KOPT-K1 (cell line): ENCODE results near the gene DDX39B.
"Not testable (repeated sequence)": the region's sequence is repeated elsewhere in the genome, so short reads cannot be mapped to it uniquely, and the experiment has no call there.

Experiments
- H3K27ac ChIP-seq: fragments of 200-600 bp; sonication (generic); 2 replicates; pipeline ENCODE4 v1.5.1; 2016; ENCODE audit warnings: antibody characterized with exemption, mild to moderate bottlenecking, low read depth, low read length; ENCODE audit not compliant: poor library complexity, severe bottlenecking
- H3K36me3 ChIP-seq: fragments of 200-600 bp; sonication (generic); 2 replicates; pipeline ENCODE4 v1.5.1; 2017; ENCODE audit warnings: antibody characterized with exemption, mild to moderate bottlenecking, low read length, moderate library complexity; ENCODE audit not compliant: insufficient read depth
- H3K9me3 ChIP-seq: fragments of 200-600 bp; sonication (generic); 2 replicates; pipeline ENCODE4 v1.5.1; 2017; ENCODE audit warnings: antibody characterized with exemption, low read length, mild to moderate bottlenecking; ENCODE audit not compliant: insufficient read depth, poor library complexity, severe bottlenecking

DDX39B gene

DNA sequence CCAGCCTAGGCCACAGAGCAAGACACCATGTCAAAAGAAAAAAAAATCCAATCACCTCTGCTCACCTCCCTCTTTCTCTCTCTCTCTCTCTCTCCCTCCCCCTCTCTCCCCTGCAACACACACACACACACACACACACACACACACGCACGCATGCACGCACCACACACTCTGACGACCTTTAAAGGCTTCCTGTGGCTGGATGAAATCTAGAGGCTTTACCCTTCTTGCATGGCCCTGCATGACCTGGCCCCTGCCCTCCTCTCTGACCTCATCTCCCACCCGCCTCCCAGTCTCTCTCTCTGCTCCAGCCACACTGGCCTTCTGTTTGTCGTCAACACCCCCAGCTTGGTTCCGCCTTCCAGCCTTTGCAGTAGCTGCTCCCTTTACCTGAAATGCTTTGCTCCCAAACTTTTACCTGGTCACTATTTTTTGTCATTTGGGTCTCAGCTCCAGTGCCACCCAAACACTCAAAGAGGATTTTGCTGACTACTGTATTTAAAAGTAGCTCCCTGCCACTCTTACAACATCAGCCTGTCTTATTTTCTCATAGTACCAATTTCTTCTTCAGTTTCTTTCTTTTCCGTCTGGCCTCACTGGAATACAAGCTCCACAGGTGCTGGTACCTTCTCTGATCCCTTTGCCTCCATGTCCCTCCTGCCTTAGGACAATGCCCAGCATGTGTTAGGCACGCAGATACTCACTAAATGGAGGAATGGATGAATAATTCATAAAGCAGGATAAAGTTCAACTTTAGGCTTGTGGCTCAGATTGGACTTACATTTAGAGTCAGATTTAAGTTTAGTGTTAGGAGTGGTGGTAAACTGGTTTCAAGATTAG, 25.9 kb upstream of the DDX39B start:
- Histone ChIP-seq H3K27ac (peak overlapping the region; percentile 50), H3K36me3 (no peaks in the 10 kb centered on the region), H3K9me3 (no peaks in the 10 kb centered on the region)

DNA sequence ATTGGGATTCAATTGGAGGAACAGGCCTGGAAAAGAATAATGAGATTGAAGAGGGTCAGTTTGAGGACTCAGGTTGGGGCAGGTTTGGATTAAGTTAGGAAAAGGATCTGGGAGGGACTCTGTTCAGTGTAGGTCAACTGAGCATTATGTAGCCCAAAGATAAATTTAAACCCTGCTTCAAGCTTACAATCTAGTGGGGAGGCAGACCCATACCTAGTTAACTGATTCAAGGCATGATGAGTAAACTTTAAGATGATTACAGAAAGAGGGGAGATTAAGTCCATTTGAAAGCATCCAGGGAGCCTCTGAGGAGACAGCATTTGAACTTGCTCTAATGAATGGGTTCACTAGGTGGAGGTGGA, 18.9 kb upstream of the DDX39B start:
- H3K36me3 ChIP-seq = peaks cover 24% of the 10 kb centered on the region
- no peaks in the 10 kb centered on the region for H3K9me3 ChIP-seq
- peak overlapping the region; percentile 74 for H3K27ac ChIP-seq

DNA sequence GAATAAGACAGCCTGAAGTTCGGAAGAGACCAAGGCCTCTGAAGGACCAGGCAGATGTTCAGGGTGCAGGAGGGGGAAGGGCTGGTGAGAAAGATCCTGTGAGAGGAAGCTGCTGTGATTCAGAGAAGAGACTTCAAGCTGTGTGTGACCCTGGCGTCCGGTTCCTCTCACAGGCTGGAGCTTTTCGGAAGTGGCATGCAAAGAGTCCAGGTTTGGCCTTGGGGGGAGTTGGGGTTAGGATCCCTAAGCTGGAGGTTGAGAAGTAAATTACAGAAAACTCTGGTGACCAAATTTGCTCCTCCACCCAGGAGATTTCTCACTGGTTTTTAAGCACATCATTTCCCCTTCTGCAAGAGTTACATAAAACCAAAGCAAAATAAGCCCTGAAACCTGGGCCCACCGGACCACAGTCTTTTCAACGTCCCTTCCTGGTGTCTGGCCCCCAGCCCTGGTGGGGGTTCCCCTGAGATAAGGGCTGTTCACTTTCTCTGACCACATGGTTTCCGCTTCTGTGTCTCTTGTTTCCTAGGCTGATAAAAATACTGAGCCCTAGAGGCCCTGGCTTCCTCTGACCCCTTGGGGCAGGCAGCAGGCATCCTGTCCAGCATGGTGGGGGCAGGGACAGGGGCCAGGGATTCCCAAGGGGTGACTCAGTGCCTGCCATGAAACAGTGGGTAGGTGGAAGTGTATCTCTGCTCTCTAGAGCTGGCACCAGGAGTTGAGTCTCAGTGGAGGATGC, 18.3 kb upstream of the DDX39B start:
- no peaks in the 10 kb centered on the region for H3K9me3 ChIP-seq
- H3K27ac ChIP-seq = peak overlapping the region; percentile 74

DNA sequence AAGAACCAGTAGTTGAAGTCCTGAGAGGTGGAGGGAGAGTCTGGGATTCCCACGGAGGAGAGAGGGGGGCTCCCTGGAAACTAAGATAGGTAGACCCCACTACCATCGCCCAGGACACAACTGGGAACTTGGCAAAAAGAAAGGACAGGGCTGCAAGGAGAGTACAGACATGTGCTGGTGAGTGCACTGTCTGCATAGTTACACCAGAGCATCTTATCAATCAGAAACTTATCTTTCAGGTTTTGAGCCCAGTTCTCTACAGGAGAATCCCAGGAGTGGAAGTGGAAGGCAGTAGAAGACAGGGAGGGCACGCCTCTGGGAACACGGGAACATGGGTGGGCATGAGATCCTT, 17.8 kb upstream of the DDX39B start:
- Histone ChIP-seq H3K27ac (peak overlapping the region; percentile 74), H3K9me3 (no peaks in the 10 kb centered on the region), H3K36me3 (peaks cover 28% of the 10 kb centered on the region)

More for the DNA sequence above, 18.3 kb upstream of the DDX39B start:
- H3K36me3 ChIP-seq = peaks cover 24% of the 10 kb centered on the region

DNA sequence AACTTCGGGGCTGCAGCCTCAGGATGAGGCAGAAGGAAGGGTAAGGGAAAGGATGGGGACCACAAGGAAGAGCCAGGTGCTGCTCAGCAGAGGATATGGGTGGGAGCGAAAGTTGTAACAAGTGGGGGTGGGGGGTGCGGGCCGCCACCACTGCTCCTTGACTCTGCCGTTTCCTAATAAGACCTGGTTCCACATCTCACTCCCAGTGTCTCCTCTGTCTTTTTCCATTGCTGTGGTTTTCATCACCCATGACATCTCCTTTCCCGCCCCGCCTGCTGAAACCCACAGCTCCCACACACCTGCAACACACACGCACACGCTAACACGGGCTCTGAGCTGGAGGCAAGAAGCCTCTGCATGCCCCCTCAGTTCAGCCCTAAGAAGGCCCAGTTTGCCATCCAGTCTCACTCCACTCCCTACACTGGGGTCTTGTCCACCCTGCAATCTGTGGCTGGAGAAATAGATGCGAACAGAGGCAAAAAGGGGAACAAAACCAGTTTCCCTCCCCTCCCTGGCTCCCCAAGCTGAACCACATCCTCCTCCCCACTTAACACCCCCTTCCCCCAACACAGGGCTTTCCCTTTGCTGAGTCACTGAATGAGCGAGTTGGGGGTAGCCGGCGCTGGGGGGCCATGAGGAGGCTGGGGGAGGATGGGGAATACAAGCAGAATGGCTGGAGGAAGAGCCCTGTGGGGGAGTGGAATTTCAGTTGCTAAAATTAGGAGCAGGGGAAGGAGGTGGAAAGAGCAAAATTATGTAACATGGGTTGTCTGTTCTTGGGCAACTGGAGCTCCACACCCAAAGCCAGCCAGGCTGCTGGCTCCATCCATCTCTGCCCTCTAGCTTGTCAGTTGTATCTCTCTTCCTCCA, 17.1 kb upstream of the DDX39B start:
- Histone ChIP-seq H3K9me3 (no peaks in the 10 kb centered on the region), H3K36me3 (peaks cover 34% of the 10 kb centered on the region), H3K27ac (peak overlapping the region; percentile 74)

DNA sequence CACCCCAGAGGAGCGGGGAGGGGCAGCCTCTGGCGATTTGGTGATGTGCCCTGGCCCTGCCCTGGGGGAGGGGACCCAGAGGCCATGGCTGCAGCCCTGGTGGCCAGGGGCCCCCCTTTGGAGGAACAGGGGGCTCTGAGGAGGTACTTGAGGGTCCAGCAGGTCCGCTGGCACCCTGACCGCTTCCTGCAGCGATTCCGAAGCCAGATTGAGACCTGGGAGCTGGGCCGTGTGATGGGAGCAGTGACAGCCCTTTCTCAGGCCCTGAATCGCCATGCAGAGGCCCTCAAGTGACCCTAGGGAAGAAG, 16.5 kb upstream of the DDX39B start:
- H3K36me3 ChIP-seq = peaks cover 34% of the 10 kb centered on the region
- H3K27ac ChIP-seq = peak overlapping the region; percentile 74
- no peaks in the 10 kb centered on the region for H3K9me3 ChIP-seq

DNA sequence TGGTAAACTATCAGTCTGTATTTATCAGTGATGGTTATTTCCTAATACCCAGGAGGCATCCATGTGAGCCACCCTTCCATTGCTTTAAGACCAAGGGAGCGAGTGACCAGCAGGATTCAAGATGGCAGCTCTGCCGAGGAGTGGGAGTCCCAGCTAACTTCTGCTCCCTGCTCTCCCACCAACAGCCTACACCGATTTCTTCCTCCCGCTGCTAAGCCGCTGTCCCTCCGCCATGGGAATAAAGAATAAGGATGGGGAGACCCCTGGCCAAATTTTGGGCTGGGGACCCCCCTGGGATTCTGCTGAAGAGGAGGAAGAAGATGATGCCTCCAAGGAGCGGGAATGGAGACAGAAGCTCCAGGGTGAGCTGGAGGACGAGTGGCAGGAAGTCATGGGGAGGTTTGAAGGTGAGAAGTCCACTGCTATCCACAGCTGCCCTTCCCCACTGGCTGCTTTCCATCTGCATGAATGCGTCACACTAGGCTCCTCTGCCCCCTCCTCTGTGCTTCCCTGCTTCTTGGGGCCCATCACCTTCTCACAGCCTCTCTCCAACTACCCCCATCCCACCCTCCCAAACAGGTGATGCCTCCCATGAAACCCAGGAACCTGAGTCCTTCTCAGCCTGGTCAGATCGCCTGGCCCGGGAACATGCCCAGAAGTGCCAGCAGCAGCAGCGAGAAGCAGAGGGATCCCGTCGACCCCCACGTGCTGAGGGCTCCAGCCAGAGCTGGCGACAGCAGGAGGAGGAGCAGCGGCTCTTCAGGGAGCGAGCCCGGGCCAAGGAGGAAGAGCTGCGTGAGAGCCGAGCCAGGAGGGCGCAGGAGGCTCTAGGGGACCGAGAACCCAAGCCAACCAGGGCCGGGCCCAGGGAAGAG, 15.9 kb upstream of the DDX39B start:
- Histone ChIP-seq H3K36me3 (peaks cover 36% of the 10 kb centered on the region), H3K9me3 (no peaks in the 10 kb centered on the region), H3K27ac (peak overlapping the region; percentile 74)

DNA sequence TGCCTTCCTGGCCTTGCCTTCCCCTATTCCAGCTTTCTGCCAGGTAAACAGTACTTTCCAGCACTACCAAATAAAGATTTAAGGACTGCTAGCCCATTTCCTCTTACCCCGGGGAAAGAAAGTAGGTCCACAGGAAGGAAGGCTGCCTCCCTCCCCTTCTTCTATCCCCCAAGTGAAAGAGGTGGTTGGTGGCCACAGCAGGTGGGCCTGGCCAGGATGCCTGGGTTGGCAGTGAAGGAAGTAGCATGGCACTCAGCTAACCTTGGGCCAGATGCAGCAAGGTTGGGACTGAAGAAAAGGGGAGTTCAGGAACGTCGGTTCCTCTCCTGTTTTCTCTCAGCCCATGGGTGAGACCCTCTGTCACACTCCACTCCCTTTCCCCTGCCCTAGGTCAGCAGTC, 14.5 kb upstream of the DDX39B start:
- H3K36me3 ChIP-seq = peaks cover 36% of the 10 kb centered on the region
- peak overlapping the region; percentile 64 for H3K27ac ChIP-seq
- no peaks in the 10 kb centered on the region for H3K9me3 ChIP-seq

DNA sequence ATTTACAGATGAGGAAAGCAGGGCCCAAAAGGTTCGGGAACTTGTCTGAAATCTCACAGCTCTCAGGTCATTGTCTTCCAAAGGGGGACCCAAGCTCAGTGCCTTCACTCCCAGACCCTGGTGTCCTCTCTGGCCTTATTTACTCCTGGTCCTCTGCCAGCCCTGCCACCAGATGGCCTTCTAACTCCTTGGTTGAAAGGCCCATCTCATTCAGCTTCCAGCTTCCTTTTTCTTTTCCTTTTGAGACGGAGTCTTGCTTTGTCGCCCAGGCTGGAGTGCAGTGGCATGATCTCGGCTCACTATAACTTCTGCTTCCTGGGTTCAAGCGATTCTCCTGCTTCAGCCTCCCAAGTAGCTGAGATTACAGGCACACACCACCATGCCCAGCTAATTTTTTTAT, 9.6 kb upstream of the DDX39B start:
- H3K36me3 ChIP-seq = peaks cover 39% of the 10 kb centered on the region
- H3K9me3 ChIP-seq = not testable (repeated sequence)
- peak overlapping the region; percentile 4 for H3K27ac ChIP-seq

DNA sequence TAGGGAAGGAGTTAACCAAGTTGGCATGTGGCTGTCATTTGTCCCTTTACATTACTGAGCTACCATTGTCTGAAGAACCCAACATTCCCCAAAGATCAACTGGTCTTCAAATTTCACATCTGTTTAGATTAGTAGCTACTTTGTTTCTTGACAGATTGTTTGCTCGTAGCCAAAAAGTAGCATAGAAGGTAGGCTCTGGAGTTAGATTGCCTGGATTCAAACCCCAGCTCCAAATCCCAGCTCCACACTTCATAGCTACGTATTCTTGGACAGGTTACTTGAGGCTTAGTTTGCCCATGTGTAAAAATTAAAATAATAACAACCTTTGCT, 6.7 kb upstream of the DDX39B start:
- peak overlapping the region; percentile 68 for H3K27ac ChIP-seq

DNA sequence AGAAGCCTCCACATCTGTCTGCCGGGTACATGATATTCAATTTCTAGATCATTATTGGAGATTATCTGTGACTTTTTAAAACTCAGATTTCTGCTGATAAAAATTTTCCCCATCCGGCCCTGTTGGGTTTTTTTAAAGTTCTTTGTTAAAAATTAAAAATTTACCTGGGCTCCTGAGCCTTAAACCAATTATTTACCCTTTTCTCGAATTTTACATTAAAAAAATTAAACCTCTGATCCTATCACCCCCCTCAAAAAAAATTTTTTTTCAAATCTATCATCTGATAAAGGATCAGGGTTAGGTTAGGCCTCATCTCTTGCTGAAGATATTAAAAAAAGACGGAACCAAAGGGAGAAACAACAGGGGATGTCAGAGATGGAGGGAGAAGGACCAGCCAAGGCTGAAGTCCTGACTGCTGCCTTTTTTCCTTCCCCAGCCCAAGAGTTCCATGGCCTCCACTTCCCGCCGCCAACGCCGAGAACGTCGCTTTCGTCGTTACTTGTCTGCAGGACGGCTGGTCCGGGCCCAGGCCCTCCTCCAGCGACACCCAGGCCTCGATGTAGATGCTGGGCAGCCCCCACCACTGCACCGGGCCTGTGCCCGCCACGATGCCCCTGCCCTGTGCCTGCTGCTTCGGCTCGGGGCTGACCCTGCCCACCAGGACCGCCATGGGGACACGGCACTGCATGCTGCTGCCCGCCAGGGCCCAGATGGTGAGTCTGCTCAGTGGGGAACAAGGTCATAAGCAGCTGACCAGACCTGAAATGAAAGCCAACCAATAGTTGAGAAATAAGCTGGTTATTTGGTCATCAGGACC, 6.1 kb upstream of the DDX39B start:
- Histone ChIP-seq H3K27ac (peak overlapping the region; percentile 68), H3K36me3 (peaks cover 27% of the 10 kb centered on the region), H3K9me3 (no peaks in the 10 kb centered on the region)

More for the DNA sequence above, 6.7 kb upstream of the DDX39B start:
- H3K9me3 ChIP-seq = no peaks in the 10 kb centered on the region
- H3K36me3 ChIP-seq = peaks cover 29% of the 10 kb centered on the region

DNA sequence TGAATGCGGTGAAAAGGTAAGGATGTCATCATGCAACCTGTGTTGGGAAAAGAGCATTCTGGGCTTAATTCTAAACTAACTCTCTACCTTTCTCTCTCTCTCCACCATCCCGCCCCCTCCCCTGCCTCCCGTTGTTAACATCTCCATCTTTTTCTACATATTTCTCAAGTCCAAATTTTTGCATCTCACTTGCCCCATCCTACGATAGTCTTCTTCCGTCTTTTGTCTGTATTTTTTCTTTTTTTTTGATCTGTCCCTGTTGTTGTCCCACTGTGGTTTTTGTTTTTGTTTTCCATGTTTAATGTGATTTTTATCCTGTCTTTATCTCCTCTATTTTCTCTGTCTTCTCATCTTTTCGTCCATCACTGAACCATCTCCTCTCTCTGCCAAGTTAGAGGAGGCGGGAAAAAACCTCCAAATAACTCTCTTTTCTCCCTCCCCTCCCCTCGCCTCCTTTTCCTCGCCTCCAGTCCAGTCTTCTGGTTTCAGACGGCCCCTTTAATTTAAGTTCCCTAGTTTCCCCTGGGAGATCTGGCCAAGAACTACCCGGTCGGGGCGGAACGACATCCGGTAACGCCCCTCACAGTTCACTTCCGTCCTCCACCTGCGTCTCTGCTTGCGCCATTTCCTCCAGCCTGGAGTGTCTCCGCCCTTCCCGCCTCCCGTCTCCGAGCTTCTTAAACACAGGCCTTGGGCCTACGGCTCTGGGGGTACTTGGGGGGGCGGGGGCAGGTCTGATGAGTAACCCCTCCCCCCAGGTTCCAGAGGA, 5.3 kb upstream of the DDX39B start, which contains the start of gene NFKBIL1:
Gene NFKBIL1, plus strand, starts transcription at position 651 of the 769 bp plus-strand sequence. Its CDS starts 87 bp downstream, at position 738.
- peaks cover 26% of the 10 kb centered on the region for H3K36me3 ChIP-seq
- H3K9me3 ChIP-seq = no peaks in the 10 kb centered on the region
- peak within 1 kb of the TSS; percentile 68 for H3K27ac ChIP-seq

DNA sequence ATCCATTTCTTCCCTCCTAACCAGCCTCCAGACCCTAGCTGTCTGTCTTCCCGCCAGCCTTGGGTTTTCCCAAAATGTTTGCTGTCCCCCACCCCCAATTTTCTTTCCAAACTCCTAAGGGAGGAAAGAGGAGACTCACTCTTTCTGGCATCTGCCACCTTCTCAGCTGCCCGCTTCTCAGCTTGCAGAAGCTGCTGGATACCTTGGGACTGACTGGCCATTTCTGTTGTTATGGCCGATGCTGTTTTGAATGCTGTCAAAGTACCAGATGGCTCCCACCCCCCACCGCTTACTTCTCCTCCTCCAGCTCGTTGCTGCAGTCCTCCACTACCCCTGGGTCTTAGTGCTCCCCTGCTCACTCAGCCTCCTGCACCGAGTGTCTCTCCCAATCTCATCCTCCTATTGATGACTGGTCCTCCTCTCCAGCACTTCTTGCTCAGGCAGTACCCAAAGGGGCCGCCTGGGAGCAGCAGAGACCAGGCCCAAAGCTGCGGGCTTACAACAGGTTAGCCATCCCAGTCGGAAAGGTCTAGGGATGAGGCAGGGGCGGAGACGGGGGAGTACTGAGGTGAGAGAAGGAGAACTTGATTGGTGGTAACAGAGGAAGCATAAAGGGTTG, 4.6 kb upstream of the DDX39B start, which contains the start of gene ATP6V1G2:
Gene ATP6V1G2, minus strand, starts transcription at position 270 of the 619 bp plus-strand sequence. Its CDS starts 49 bp downstream, at position 221.
- peaks cover 26% of the 10 kb centered on the region for H3K36me3 ChIP-seq
- no peaks in the 10 kb centered on the region for H3K9me3 ChIP-seq
- peak within 1 kb of the TSS; percentile 68 for H3K27ac ChIP-seq
